ENCODE measurements around the gene CNGB1.

DNA sequence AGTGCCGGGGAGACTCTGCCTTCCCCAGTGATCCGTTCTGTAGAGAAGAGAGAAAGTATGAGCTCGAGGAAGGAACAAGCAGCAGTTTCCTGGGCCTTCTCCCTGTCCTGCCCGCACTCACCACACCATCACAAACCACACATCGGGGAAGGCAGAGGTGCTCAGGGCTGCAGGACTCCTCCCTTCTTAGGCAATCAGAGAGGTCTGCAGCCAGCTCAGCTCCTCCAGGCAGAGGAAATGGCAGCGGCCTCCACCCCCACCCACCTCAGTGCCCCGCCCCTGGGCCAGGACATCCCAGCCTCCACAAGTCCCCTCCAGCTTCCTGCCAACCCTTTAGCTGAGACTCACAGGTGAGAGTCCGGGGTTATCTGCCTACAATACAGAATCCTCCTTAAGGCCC, 27.6 kb upstream of the CNGB1 start:
- TF ChIP-seq CTCF (IDR thresholded peaks at IDR 0.05): no peak
- TF ChIP-seq POLR2A (IDR thresholded peaks at IDR 0.05): no peak
